Suprapubic skin (tissue), 3 donors: ENCODE measurements around the gene GGTLC1.

ENCODE experiments used
- EP300 ChIP-seq: sonication (generic); formaldehyde crosslinking; IDR thresholded peaks from one replicate; pipeline ENCODE4 v1.6.1; 2017; ENCODE audit warnings: antibody characterized with exemption
- TF ChIP-seq, protein P1 (sequence below), 2 donors: fragments of 200-600 bp in 1 of 2; fragments of 450-650 bp in 1 of 2; sonication (generic) in 1 of 2; IDR thresholded peaks; one replicate each; pipeline ENCODE4 v1.5.1; 2016 to 2019; ENCODE audit warnings: antibody characterized with exemption in 2 of 2, mild to moderate bottlenecking in 1 of 2, moderate library complexity in 1 of 2

DNA sequence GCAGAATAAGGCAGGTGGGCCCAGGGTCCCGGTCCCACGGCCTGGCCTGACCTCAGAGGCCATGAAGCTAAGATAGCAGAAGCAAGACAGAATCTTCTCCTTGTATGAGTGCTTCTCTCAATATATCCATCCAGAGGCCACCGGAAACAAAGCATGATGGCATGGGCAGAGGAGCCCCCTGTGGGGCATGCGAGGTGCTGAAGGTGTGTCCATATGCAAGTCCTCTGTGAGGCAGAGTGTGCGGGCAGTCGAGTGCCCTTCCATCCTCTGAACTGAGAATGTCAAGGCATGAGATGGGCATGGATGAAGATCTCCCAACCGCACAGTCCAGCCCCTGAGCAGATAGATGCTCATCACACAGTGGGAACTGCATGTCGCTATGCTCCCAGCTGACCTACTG, 9.8 kb upstream of the GGTLC1 start:
- TF ChIP-seq, protein P1, sequence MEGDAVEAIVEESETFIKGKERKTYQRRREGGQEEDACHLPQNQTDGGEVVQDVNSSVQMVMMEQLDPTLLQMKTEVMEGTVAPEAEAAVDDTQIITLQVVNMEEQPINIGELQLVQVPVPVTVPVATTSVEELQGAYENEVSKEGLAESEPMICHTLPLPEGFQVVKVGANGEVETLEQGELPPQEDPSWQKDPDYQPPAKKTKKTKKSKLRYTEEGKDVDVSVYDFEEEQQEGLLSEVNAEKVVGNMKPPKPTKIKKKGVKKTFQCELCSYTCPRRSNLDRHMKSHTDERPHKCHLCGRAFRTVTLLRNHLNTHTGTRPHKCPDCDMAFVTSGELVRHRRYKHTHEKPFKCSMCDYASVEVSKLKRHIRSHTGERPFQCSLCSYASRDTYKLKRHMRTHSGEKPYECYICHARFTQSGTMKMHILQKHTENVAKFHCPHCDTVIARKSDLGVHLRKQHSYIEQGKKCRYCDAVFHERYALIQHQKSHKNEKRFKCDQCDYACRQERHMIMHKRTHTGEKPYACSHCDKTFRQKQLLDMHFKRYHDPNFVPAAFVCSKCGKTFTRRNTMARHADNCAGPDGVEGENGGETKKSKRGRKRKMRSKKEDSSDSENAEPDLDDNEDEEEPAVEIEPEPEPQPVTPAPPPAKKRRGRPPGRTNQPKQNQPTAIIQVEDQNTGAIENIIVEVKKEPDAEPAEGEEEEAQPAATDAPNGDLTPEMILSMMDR (IDR thresholded peaks at IDR 0.05), result no peak
- TF ChIP-seq EP300, result no peak
